ENCODE data around the gene ASB6.

DNA sequence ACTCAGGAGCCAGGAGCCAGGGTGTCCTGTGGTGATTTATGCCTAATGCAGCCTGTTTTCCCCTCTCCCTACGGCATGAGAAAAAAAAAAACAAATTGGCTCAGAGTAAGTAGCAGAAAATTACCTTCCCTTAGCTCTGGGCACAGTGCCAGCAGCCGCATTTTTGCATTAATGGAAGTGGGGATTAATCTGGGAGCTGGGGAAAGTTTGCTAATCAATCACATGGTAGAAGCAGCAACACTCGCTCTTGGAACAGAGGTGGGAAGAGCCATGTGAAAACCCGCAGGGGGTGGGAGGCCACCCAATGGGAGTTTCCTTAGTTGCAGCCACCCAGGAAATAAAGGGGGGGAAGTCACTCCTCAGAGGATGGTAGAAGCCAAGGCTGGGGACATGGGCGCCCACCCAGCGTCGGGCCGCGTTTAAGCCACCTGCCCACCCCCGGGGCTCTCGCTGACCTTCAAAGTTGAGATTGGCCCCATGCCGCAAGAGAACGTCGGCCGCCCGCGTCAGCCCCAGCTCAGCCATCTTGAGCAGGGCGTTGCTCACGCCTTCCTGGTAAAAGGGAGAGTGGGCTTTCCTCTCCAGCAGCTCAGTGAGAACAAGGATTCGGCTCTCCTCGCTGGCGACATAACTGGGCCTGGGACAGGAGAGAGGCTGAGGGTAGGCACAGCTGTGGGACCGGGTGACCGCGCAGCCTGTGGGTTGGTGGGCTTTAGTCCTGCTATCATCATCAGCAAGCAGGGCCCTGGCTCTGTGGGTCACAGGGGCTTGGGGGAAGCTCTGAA, 1.7 kb downstream of the ASB6 start:
- TF ChIP-seq YY1 (IDR thresholded peaks at IDR 0.05; ENCODE audit: low read depth) (0 out of 2 replicates have a peak, but pooled peaks have one; percentile 47), TCF12 (IDR thresholded peaks at IDR 0.05) (no peak), TAF1 (IDR thresholded peaks at IDR 0.05; ENCODE audit: borderline replicate concordance, low read depth, low read length) (no peak), GATA2 (CRISPR knock-in tag; IDR thresholded peaks at IDR 0.05) (no peak), FOXJ3 (CRISPR knock-in tag; IDR thresholded peaks at IDR 0.05) (peak; percentile 66), NRF1 (IDR thresholded peaks at IDR 0.05; ENCODE audit: low read depth, low read length) (no peak), RXRA (IDR thresholded peaks at IDR 0.05; ENCODE audit: borderline replicate concordance, low read depth) (no peak), POLR2AphosphoS5 (IDR thresholded peaks at IDR 0.05; ENCODE audit: low read depth, low read length) (no peak; the same call in 1 of the 2 replicates), RFX5 (IDR thresholded peaks at IDR 0.05; ENCODE audit: low read length) (no peak)
- TF ChIP-seq, protein P1, sequence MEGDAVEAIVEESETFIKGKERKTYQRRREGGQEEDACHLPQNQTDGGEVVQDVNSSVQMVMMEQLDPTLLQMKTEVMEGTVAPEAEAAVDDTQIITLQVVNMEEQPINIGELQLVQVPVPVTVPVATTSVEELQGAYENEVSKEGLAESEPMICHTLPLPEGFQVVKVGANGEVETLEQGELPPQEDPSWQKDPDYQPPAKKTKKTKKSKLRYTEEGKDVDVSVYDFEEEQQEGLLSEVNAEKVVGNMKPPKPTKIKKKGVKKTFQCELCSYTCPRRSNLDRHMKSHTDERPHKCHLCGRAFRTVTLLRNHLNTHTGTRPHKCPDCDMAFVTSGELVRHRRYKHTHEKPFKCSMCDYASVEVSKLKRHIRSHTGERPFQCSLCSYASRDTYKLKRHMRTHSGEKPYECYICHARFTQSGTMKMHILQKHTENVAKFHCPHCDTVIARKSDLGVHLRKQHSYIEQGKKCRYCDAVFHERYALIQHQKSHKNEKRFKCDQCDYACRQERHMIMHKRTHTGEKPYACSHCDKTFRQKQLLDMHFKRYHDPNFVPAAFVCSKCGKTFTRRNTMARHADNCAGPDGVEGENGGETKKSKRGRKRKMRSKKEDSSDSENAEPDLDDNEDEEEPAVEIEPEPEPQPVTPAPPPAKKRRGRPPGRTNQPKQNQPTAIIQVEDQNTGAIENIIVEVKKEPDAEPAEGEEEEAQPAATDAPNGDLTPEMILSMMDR (IDR thresholded peaks at IDR 0.05): no peak
